Measurements from ENCODE around the gene SPATA9. TPM values are rescaled to one million over a fixed set of nuclear protein-coding genes. Genes with fewer than 3 reads are reported as not detected.

SPATA9 gene
- total and polyA plus RNA-seq, 5 donors: 0.11 to 0.59 (median 0.44) TPM

GRCh38 chr5:95623706-95624105 is 59.1 kb downstream of the SPATA9 start:
- H3K9me3 ChIP-seq (ENCODE audit: control insufficient read depth, low read length): no peaks in the 10 kb centered on the region
- no peaks in the 10 kb centered on the region for H3K27me3 ChIP-seq (ENCODE audit: control insufficient read depth, insufficient read depth)
- WGBS: 94% methylated on average over 5 of the region's 5 CpGs
- DNase-seq: no peak
- no peak for ATAC-seq
- no peak overlapping the region for H3K4me3 ChIP-seq (ENCODE audit: low read length)
- intact Hi-C loops (cut with DNase I): no loop called here
- H3K27ac ChIP-seq (ENCODE audit: low read length): no peak overlapping the region
- no peaks in the 10 kb centered on the region for H3K4me1 ChIP-seq (ENCODE audit: control insufficient read depth, insufficient read depth, low read length)

GRCh38 chr5:95621839-95622629 is 60.8 kb downstream of the SPATA9 start:
- WGBS: 66% methylated on average over 8 of the region's 8 CpGs
- no peak for ATAC-seq
- no peak for DNase-seq
- Histone ChIP-seq H3K27ac (ENCODE audit: low read length) (no peak overlapping the region), H3K27me3 (ENCODE audit: control insufficient read depth, insufficient read depth) (no peaks in the 10 kb centered on the region), H3K9me3 (ENCODE audit: control insufficient read depth, low read length) (no peaks in the 10 kb centered on the region), H3K4me1 (ENCODE audit: control insufficient read depth, insufficient read depth, low read length) (no peaks in the 10 kb centered on the region), H3K4me3 (ENCODE audit: low read length) (no peak overlapping the region)
- intact Hi-C loops (cut with DNase I): no loop called here

GRCh38 chr5:95620870-95621838 is 61.6 kb downstream of the SPATA9 start:
- Histone ChIP-seq H3K4me3 (ENCODE audit: low read length) (peak overlapping the region; percentile 50), H3K9me3 (ENCODE audit: control insufficient read depth, low read length) (no peaks in the 10 kb centered on the region), H3K4me1 (ENCODE audit: control insufficient read depth, insufficient read depth, low read length) (no peaks in the 10 kb centered on the region), H3K27me3 (ENCODE audit: control insufficient read depth, insufficient read depth) (no peaks in the 10 kb centered on the region), H3K27ac (ENCODE audit: low read length) (no peak overlapping the region)
- peak; percentile 71 to 73 for ATAC-seq
- intact Hi-C loops (cut with DNase I): no loop called here
- WGBS: 3% methylated on average over 92 of the region's 92 CpGs
- peak; percentile 26 to 71 (median 69) for DNase-seq

- H3K27me3 ChIP-seq (ENCODE audit: control insufficient read depth, insufficient read depth): no peaks in the 10 kb centered on the region
- intact Hi-C loops (cut with DNase I): no loop called here
- H3K4me3 ChIP-seq (ENCODE audit: low read length): peak within 1 kb of the TSS; percentile 50
- DNase-seq (peak; percentile 59 to 79 (median 75)), ATAC-seq (peak; percentile 75 to 76)
- H3K9me3 ChIP-seq (ENCODE audit: control insufficient read depth, low read length): no peaks in the 10 kb centered on the region
- H3K4me1 ChIP-seq (ENCODE audit: control insufficient read depth, insufficient read depth, low read length): no peaks in the 10 kb centered on the region
- 1% methylated on average over 85 of the region's 85 CpGs for WGBS
- H3K27ac ChIP-seq (ENCODE audit: low read length): no peak within 1 kb of the TSS
Measured at GRCh38 chr5:95620030-95620869, 62.5 kb downstream of the SPATA9 start, which contains the start of gene GPR150. GPR150 (plus strand) TSS chr5:95620087; CDS start chr5:95620276, 189 bp downstream.

DNA sequence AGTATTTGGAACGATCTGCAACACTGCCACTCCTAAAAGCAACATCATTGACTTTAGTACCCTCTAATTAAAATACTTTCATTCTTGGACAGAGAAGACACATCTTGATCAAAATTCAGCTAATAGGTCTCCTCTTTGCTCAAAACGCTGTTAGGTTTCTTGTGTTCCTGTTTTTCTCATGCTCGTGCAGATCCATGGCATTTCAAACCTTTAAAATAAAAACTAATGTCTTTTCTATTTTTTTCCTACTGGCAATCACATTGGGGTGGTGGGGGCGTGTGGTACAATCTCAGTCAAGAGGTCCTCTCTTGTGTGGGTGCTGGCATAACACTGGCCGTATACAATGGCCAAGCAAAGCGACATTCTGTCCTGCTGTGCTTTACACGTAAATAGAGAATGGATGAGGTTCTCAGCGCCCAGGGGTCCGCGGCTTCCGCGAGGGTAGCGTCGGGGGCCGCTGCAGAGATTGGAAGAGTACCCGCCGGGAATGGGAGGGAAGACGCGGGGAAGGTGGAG is 63.2 kb downstream of the SPATA9 start:
- H3K9me3 ChIP-seq (ENCODE audit: control insufficient read depth, low read length): no peaks in the 10 kb centered on the region
- H3K27ac ChIP-seq (ENCODE audit: low read length): no peak overlapping the region
- H3K4me1 ChIP-seq (ENCODE audit: control insufficient read depth, insufficient read depth, low read length): no peaks in the 10 kb centered on the region
- peak overlapping the region; percentile 50 for H3K4me3 ChIP-seq (ENCODE audit: low read length)
- H3K27me3 ChIP-seq (ENCODE audit: control insufficient read depth, insufficient read depth): no peaks in the 10 kb centered on the region
- 10% methylated on average over 19 of the region's 19 CpGs for WGBS
- ATAC-seq (peak; percentile 12), DNase-seq (no peak)
- intact Hi-C loops (cut with DNase I): no loop called here

DNA sequence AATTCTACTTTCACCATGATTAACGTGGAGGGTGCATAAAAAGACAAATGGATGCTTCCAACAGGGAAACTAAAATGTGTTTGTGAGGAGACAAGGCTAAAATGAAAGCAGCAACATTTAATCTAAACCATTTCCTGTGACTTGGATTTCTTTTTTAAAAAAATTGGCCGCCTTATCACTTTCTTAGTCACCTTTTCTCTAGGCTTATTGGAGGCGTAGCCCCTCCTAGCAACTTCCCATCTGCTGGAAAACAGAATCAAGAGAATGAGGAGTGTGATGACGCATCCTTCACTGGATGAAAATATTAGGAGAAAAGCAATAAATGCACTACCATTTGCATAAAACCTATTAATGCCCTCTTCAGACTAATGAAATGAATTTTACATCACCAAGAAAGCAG is 63.7 kb downstream of the SPATA9 start:
- intact Hi-C loops (cut with DNase I): no loop called here
- no peaks in the 10 kb centered on the region for H3K9me3 ChIP-seq (ENCODE audit: control insufficient read depth, low read length)
- DNase-seq (no peak), ATAC-seq (peak in 1 of 2 donors; percentile 43)
- H3K4me1 ChIP-seq (ENCODE audit: control insufficient read depth, insufficient read depth, low read length): no peaks in the 10 kb centered on the region
- no peak overlapping the region for H3K4me3 ChIP-seq (ENCODE audit: low read length)
- 69% methylated on average over 4 of the region's 4 CpGs for WGBS
- H3K27me3 ChIP-seq (ENCODE audit: control insufficient read depth, insufficient read depth): no peaks in the 10 kb centered on the region
- H3K27ac ChIP-seq (ENCODE audit: low read length): no peak overlapping the region

- Histone ChIP-seq H3K27ac (ENCODE audit: low read length) (no peak overlapping the region), H3K9me3 (ENCODE audit: control insufficient read depth, low read length) (no peaks in the 10 kb centered on the region), H3K4me3 (ENCODE audit: low read length) (no peak overlapping the region), H3K4me1 (ENCODE audit: control insufficient read depth, insufficient read depth, low read length) (no peaks in the 10 kb centered on the region), H3K27me3 (ENCODE audit: control insufficient read depth, insufficient read depth) (no peaks in the 10 kb centered on the region)
- ATAC-seq: no peak
- WGBS: 95% methylated on average over 5 of the region's 5 CpGs
- DNase-seq: no peak
- intact Hi-C loops (cut with DNase I): no loop called here
Measured at GRCh38 chr5:95617057-95617456, 65.7 kb downstream of the SPATA9 start.

DNA sequence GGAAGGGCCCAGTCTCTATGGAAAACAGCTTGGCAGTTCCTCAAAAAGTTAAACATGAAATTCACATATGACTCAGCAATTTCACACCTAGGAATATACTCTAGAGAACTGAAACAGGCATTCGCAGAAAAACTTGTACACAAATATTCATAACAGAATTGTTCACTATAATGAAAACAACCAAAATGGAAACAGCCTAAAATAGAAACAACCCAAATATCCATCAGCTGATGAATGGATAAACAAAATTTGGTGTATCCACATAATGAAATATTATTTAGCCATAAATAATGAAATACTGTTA is 67.7 kb downstream of the SPATA9 start:
- no peaks in the 10 kb centered on the region for H3K9me3 ChIP-seq (ENCODE audit: control insufficient read depth, low read length)
- H3K27me3 ChIP-seq (ENCODE audit: control insufficient read depth, insufficient read depth): no peaks in the 10 kb centered on the region
- no peak overlapping the region for H3K27ac ChIP-seq (ENCODE audit: low read length)
- H3K4me3 ChIP-seq (ENCODE audit: low read length): no peak overlapping the region
- no peak for DNase-seq
- intact Hi-C loops (cut with DNase I): no loop called here
- H3K4me1 ChIP-seq (ENCODE audit: control insufficient read depth, insufficient read depth, low read length): no peaks in the 10 kb centered on the region
- no peak for ATAC-seq
- 87% methylated on average over 1 of the region's 1 CpG for WGBS

DNA sequence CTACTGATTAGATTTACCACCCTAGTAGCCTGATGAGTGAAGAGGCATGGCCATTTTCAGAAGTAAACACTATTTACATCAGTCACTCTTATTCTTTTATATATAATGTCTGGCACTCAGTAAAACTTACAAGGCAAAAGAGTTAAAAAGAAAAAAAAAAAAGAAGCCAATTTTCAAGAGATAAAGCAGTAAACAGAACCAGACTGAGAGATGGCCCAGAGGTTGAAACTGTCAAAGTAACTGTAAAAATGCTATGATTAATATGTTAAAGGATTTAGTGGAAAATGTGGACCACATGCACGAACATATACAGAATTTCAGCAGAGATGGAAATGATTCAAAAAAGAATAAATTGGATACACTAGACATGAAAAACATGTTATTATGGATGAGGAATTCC is 69.3 kb downstream of the SPATA9 start:
- no peak for DNase-seq
- H3K27me3 ChIP-seq (ENCODE audit: control insufficient read depth, insufficient read depth): no peaks in the 10 kb centered on the region
- WGBS: 96% methylated on average over 1 of the region's 1 CpG
- intact Hi-C loops (cut with DNase I): no loop called here
- no peaks in the 10 kb centered on the region for H3K4me1 ChIP-seq (ENCODE audit: control insufficient read depth, insufficient read depth, low read length)
- no peak overlapping the region for H3K4me3 ChIP-seq (ENCODE audit: low read length)
- no peak overlapping the region for H3K27ac ChIP-seq (ENCODE audit: low read length)
- no peaks in the 10 kb centered on the region for H3K9me3 ChIP-seq (ENCODE audit: control insufficient read depth, low read length)
- no peak for ATAC-seq

DNA sequence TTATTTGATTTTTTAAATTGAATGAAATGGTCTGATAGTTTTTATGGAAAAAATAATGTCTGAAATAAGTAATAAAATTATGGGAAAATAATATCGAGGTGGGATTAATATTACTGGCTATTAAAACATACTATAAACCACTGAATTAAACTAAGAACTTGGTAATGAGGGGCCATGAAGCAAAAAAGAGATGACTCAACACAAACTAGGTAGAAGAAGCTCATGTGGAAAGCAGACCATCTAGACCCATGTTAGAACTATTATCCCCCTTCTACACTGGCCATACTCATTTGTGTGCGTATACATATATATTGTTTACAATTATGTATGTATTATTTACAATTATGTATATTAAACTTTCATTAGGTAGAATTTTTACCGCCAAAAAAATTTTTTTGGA is 71.4 kb downstream of the SPATA9 start:
- H3K9me3 ChIP-seq (ENCODE audit: control insufficient read depth, low read length): no peaks in the 10 kb centered on the region
- DNase-seq (no peak), ATAC-seq (no peak)
- WGBS: 94% methylated on average over 3 of the region's 3 CpGs
- intact Hi-C loops (cut with DNase I): no loop called here
- H3K4me1 ChIP-seq (ENCODE audit: control insufficient read depth, insufficient read depth, low read length): no peaks in the 10 kb centered on the region
- no peak overlapping the region for H3K4me3 ChIP-seq (ENCODE audit: low read length)
- H3K27me3 ChIP-seq (ENCODE audit: control insufficient read depth, insufficient read depth): no peaks in the 10 kb centered on the region
- H3K27ac ChIP-seq (ENCODE audit: low read length): no peak overlapping the region

Measured in right cardiac atrium (tissue), 5 donors.